HG03175 (cell line): ENCODE measurements around the gene TNRC6B.
"Not testable (repeated sequence)": the region's sequence is repeated elsewhere in the genome, so short reads cannot be mapped to it uniquely, and the experiment has no call there.

Experiments
- ATAC-seq: cut with Tn5 transposase; IDR thresholded peaks from one replicate; pipeline ENCODE4 v1.9.1; 2021; ENCODE audit warnings: mild to moderate bottlenecking, moderate library complexity; ENCODE audit not compliant: unreplicated experiment

TNRC6B gene

GRCh38 chr22:40348025-40348658, 170.4 kb downstream of the TNRC6B start:
- ATAC-seq, result no peak

GRCh38 chr22:40352763-40353162, 175.0 kb downstream of the TNRC6B start:
- no peak for ATAC-seq

GRCh38 chr22:40361100-40361499, 183.4 kb downstream of the TNRC6B start:
- ATAC-seq, result no peak

GRCh38 chr22:40363059-40363458, 185.3 kb downstream of the TNRC6B start:
- ATAC-seq, result no peak

- no peak for ATAC-seq
Measured at GRCh38 chr22:40364431-40364830, 186.7 kb downstream of the TNRC6B start.

- ATAC-seq, result no peak
Measured at GRCh38 chr22:40366068-40366467, 188.3 kb downstream of the TNRC6B start.

- ATAC-seq, result no peak
Measured at GRCh38 chr22:40367342-40367741, 189.6 kb downstream of the TNRC6B start.

GRCh38 chr22:40368016-40368415, 190.3 kb downstream of the TNRC6B start:
- ATAC-seq, result no peak

GRCh38 chr22:40368836-40369235, 191.1 kb downstream of the TNRC6B start:
- ATAC-seq, result no peak

GRCh38 chr22:40374567-40374966, 196.8 kb downstream of the TNRC6B start:
- no peak for ATAC-seq

GRCh38 chr22:40376149-40376548, 198.4 kb downstream of the TNRC6B start:
- no peak for ATAC-seq

GRCh38 chr22:40377931-40378330, 200.2 kb downstream of the TNRC6B start:
- no peak for ATAC-seq

- not testable (repeated sequence) for ATAC-seq
Measured at GRCh38 chr22:40378448-40378847, 200.7 kb downstream of the TNRC6B start.

- no peak for ATAC-seq
Measured at GRCh38 chr22:40381461-40381860, 203.7 kb downstream of the TNRC6B start.

- no peak for ATAC-seq
Measured at GRCh38 chr22:40383905-40384304, 206.2 kb downstream of the TNRC6B start.

- ATAC-seq, result no peak
Measured at GRCh38 chr22:40385036-40385782, 207.5 kb downstream of the TNRC6B start.
